Naive thymus-derived CD4-positive, alpha-beta T cell (primary cell): ENCODE measurements around the gene DICER1. TPM values are rescaled to one million over a fixed set of nuclear protein-coding genes. Genes with fewer than 3 reads are reported as not detected.

Experiments used
- ATAC-seq: fragments of 150-1000 bp; cut with Tn5 transposase; 2 replicates; pipeline ENCODE4 v1.10.0; 2021; ENCODE audit warnings: mild to moderate bottlenecking, moderate library complexity
- CTCF ChIA-PET: fragments of 350-600 bp; sonication (Branson Sonifier 250); formaldehyde crosslinking; loops from one replicate; lab custom pipeline; 2021; ENCODE audit warnings: antibody characterized with exemption; lab: Charles Lee
- POLR2A ChIA-PET: fragments of 350-600 bp; sonication (Branson Sonifier 250); formaldehyde crosslinking; loops from one replicate; lab custom pipeline; 2021; ENCODE audit warnings: antibody characterized with exemption, inconsistent platforms; lab: Charles Lee
- DNase-seq, 9 donors: peaks; one replicate each; pipeline versions ENCODE4 v3.0.0 to v3.0.0-alpha.2; 2020 to 2022; ENCODE audit warnings: mixed read lengths in 1 of 9
- H3K27ac ChIP-seq: one replicate; pipeline ENCODE4 v1.7.0; 2013; ENCODE audit warnings: mild to moderate bottlenecking, low read depth, low read length, moderate library complexity
- H3K27me3 ChIP-seq, 2 donors: one replicate each; pipeline ENCODE4 v1.7.0; 2013; ENCODE audit warnings: low read length in 2 of 2, mild to moderate bottlenecking in 2 of 2, moderate library complexity in 2 of 2; ENCODE audit not compliant: control insufficient read depth in 2 of 2, insufficient read depth in 2 of 2
- H3K36me3 ChIP-seq, 3 experiments: 1 replicate in 2 of 3; 2 replicates in 1 of 3; pipeline ENCODE4 v1.7.0; 2013; ENCODE audit warnings: low read length in 3 of 3, mild to moderate bottlenecking in 3 of 3, moderate library complexity in 1 of 3; ENCODE audit not compliant: insufficient read depth in 3 of 3, control insufficient read depth in 2 of 3
- H3K4me1 ChIP-seq, 2 donors: one replicate each; pipeline ENCODE4 v1.7.0; 2013; ENCODE audit warnings: low read length in 2 of 2, mild to moderate bottlenecking in 2 of 2, moderate library complexity in 1 of 2; ENCODE audit not compliant: control insufficient read depth in 2 of 2, insufficient read depth in 2 of 2
- H3K4me3 ChIP-seq: 2 replicates; pipeline ENCODE4 v1.7.0; 2013; ENCODE audit warnings: mild to moderate bottlenecking, low read length
- H3K9me3 ChIP-seq, 3 experiments: 1 replicate in 2 of 3; 2 replicates in 1 of 3; pipeline ENCODE4 v1.7.0; 2013; ENCODE audit warnings: low read length in 3 of 3; ENCODE audit not compliant: control insufficient read depth in 2 of 3
- H3K27ac Mint-ChIP-seq, 9 donors: one replicate each; pipeline ENCODE4 v1.8.0; 2020 to 2022; ENCODE audit warnings: mixed read lengths in 9 of 9, mild to moderate bottlenecking in 8 of 9, moderate library complexity in 5 of 9, inconsistent platforms in 2 of 9
- H3K27me3 Mint-ChIP-seq, 5 donors: one replicate each; pipeline ENCODE4 v1.8.0; 2021 to 2022; ENCODE audit warnings: mixed read lengths in 5 of 5, mild to moderate bottlenecking in 1 of 5
- H3K36me3 Mint-ChIP-seq, 5 donors: one replicate each; pipeline ENCODE4 v1.8.0; 2020 to 2022; ENCODE audit warnings: mixed read lengths in 5 of 5, mild to moderate bottlenecking in 3 of 5, inconsistent platforms in 1 of 5
- H3K4me1 Mint-ChIP-seq, 7 donors: one replicate each; pipeline ENCODE4 v1.8.0; 2020 to 2022; ENCODE audit warnings: mixed read lengths in 7 of 7, mild to moderate bottlenecking in 3 of 7, inconsistent platforms in 1 of 7
- H3K4me3 Mint-ChIP-seq, 10 donors: one replicate each; pipeline ENCODE4 v1.8.0; 2020 to 2022; ENCODE audit warnings: mild to moderate bottlenecking in 10 of 10, mixed read lengths in 10 of 10, moderate library complexity in 6 of 10, inconsistent platforms in 2 of 10
- H3K9me3 Mint-ChIP-seq, 11 donors: one replicate each; pipeline ENCODE4 v1.8.0; 2020 to 2022; ENCODE audit warnings: mixed read lengths in 11 of 11, mild to moderate bottlenecking in 4 of 11, inconsistent platforms in 1 of 11, moderate library complexity in 1 of 11
- intact Hi-C, 2 donors: fragments of 100-400 bp; cut with micrococcal nuclease; formaldehyde crosslinking; loops; one replicate each; pipeline ENCODE4 v1.15.1; 2023
- polyA plus RNA-seq, 2 donors: library from polyadenylated mRNA; unstranded; fragments of 300-500 nt; fragmentation: Illumina TruSeq; gene quantifications; one replicate each; pipeline ENCODE4 v1.2.3, GENCODE V29; 2021
- total RNA-seq, 6 experiments: library from RNA in 5 of 6; stranded (reverse) in 5 of 6; gene quantifications; 1 replicate in 5 of 6; 2 replicates in 1 of 6; pipeline ENCODE4 v1.2.3 and lab custom pipeline; 2021 to 2026

DICER1 gene
- total and polyA plus RNA-seq, 7 experiments from 2014 or later, result 11.0 to 78.2 (median 62.6) TPM

GRCh38 chr14:95193081-95193480 is 35.8 kb upstream of the DICER1 start:
- Mint-ChIP-seq H3K36me3 (peaks cover 0 to 2% (median 0%) of the 10 kb centered on the region in 5 donors), H3K27me3 (peaks cover 0 to 7% (median under 1%) of the 10 kb centered on the region in 5 donors), H3K27ac (no peak overlapping the region), H3K9me3 (peaks cover 0 to 3% (median 0%) of the 10 kb centered on the region in 11 donors), H3K4me3 (no peak overlapping the region), H3K4me1 (peaks cover 0 to 8% (median 5%) of the 10 kb centered on the region in 7 donors)
- POLR2A ChIA-PET, result interaction anchor here (0.7 kb wide), 1 partner anchor 215 kb away, joined by 4 read pairs; no protein-coding TSS in a partner anchor
- H3K9me3 ChIP-seq, result no peaks in the 10 kb centered on the region
- H3K27me3 ChIP-seq, result no peaks in the 10 kb centered on the region
- H3K27ac ChIP-seq, result no peak overlapping the region
- intact Hi-C loops, result no loop called here
- no peaks in the 10 kb centered on the region for H3K36me3 ChIP-seq
- no peaks in the 10 kb centered on the region for H3K4me1 ChIP-seq
- ATAC-seq, result no peak
- CTCF ChIA-PET, result no interaction called here
- DNase-seq, result no peak
- H3K4me3 ChIP-seq, result no peak overlapping the region

GRCh38 chr14:95192311-95192710 is 35.0 kb upstream of the DICER1 start:
- H3K4me3 Mint-ChIP-seq, result no peak overlapping the region
- peaks cover 0 to 9% (median 5%) of the 10 kb centered on the region in 7 donors for H3K4me1 Mint-ChIP-seq

GRCh38 chr14:95191445-95192199 is 34.3 kb upstream of the DICER1 start:
- Histone ChIP-seq H3K4me1 (no peaks in the 10 kb centered on the region), H3K4me3 (no peak overlapping the region), H3K9me3 (no peaks in the 10 kb centered on the region), H3K27me3 (no peaks in the 10 kb centered on the region), H3K36me3 (no peaks in the 10 kb centered on the region), H3K27ac (no peak overlapping the region)
- peak; percentile 62 for ATAC-seq
- peaks cover 0 to 6% (median 3%) of the 10 kb centered on the region in 11 donors for H3K9me3 Mint-ChIP-seq
- H3K36me3 Mint-ChIP-seq, result peaks cover 0 to 5% (median 0%) of the 10 kb centered on the region in 5 donors
- intact Hi-C loops, result no loop called here
- no peak overlapping the region for H3K27ac Mint-ChIP-seq
- peaks cover 5 to 14% (median 7%) of the 10 kb centered on the region in 5 donors for H3K27me3 Mint-ChIP-seq
- no peak overlapping the region for H3K4me3 Mint-ChIP-seq
- ChIA-PET POLR2A (no interaction called here), CTCF (no interaction called here)
- no peak for DNase-seq
- peaks cover 0 to 9% (median 4%) of the 10 kb centered on the region in 7 donors for H3K4me1 Mint-ChIP-seq

More at GRCh38 chr14:95192311-95192710, 35.0 kb upstream of the DICER1 start:
- Histone ChIP-seq H3K27ac (no peak overlapping the region), H3K4me1 (no peaks in the 10 kb centered on the region), H3K36me3 (no peaks in the 10 kb centered on the region), H3K9me3 (no peaks in the 10 kb centered on the region), H3K27me3 (no peaks in the 10 kb centered on the region), H3K4me3 (no peak overlapping the region)
- POLR2A ChIA-PET, result no interaction called here
- Mint-ChIP-seq H3K27ac (no peak overlapping the region), H3K27me3 (peaks cover 0 to 8% (median 2%) of the 10 kb centered on the region in 5 donors), H3K9me3 (peaks cover 0 to 6% (median under 1%) of the 10 kb centered on the region in 11 donors), H3K36me3 (peaks cover 0 to 5% (median 0%) of the 10 kb centered on the region in 5 donors)
- CTCF ChIA-PET, result no interaction called here
- ATAC-seq, result no peak
- DNase-seq, result no peak
- intact Hi-C loops, result no loop called here

- Mint-ChIP-seq H3K27me3 (peaks cover 7 to 20% (median 15%) of the 10 kb centered on the region in 5 donors), H3K4me3 (no peak overlapping the region), H3K9me3 (peaks cover 0 to 6% (median 3%) of the 10 kb centered on the region in 11 donors), H3K27ac (peak overlapping the region in 1 of 9 donors; percentile 22), H3K36me3 (peaks cover 0 to 5% (median 0%) of the 10 kb centered on the region in 5 donors), H3K4me1 (peaks cover 0 to 6% (median 0%) of the 10 kb centered on the region in 7 donors)
- no peak for ATAC-seq
- intact Hi-C loops, result no loop called here
- H3K27ac ChIP-seq, result no peak overlapping the region
- no peak for DNase-seq
- ChIA-PET CTCF (no interaction called here), POLR2A (no interaction called here)
- H3K36me3 ChIP-seq, result no peaks in the 10 kb centered on the region
- H3K9me3 ChIP-seq, result no peaks in the 10 kb centered on the region
- H3K27me3 ChIP-seq, result no peaks in the 10 kb centered on the region
- H3K4me3 ChIP-seq, result no peak overlapping the region
- no peaks in the 10 kb centered on the region for H3K4me1 ChIP-seq
Observed at GRCh38 chr14:95190857-95191256, 33.5 kb upstream of the DICER1 start.

- H3K4me1 Mint-ChIP-seq, result peaks cover 0 to 11% (median 0%) of the 10 kb centered on the region in 7 donors
- Histone ChIP-seq H3K9me3 (no peaks in the 10 kb centered on the region), H3K4me3 (no peak overlapping the region), H3K27me3 (no peaks in the 10 kb centered on the region), H3K27ac (no peak overlapping the region), H3K4me1 (no peaks in the 10 kb centered on the region), H3K36me3 (no peaks in the 10 kb centered on the region)
- intact Hi-C loops, result no loop called here
- peaks cover 0 to 6% (median 3%) of the 10 kb centered on the region in 11 donors for H3K9me3 Mint-ChIP-seq
- ChIA-PET POLR2A (interaction anchor here (0.9 kb wide), 1 partner anchor 29 kb away, joined by 3 read pairs; no protein-coding TSS in a partner anchor), CTCF (no interaction called here)
- no peak for DNase-seq
- peaks cover 11 to 25% (median 20%) of the 10 kb centered on the region in 5 donors for H3K27me3 Mint-ChIP-seq
- peaks cover 0 to 5% (median 0%) of the 10 kb centered on the region in 5 donors for H3K36me3 Mint-ChIP-seq
- ATAC-seq, result no peak
- no peak overlapping the region for H3K4me3 Mint-ChIP-seq
- no peak overlapping the region for H3K27ac Mint-ChIP-seq
Observed at GRCh38 chr14:95190346-95190840, 33.1 kb upstream of the DICER1 start.

GRCh38 chr14:95189367-95190132 is 32.2 kb upstream of the DICER1 start:
- Histone ChIP-seq H3K36me3 (no peaks in the 10 kb centered on the region), H3K9me3 (no peaks in the 10 kb centered on the region), H3K27ac (no peak overlapping the region), H3K4me1 (no peaks in the 10 kb centered on the region), H3K27me3 (no peaks in the 10 kb centered on the region), H3K4me3 (no peak overlapping the region)
- DNase-seq (no peak), ATAC-seq (no peak)
- CTCF ChIA-PET, result no interaction called here
- Mint-ChIP-seq H3K4me1 (peaks cover 0 to 11% (median 0%) of the 10 kb centered on the region in 7 donors), H3K9me3 (peaks cover 0 to 6% (median 3%) of the 10 kb centered on the region in 11 donors), H3K27me3 (peaks cover 18 to 30% (median 25%) of the 10 kb centered on the region in 5 donors), H3K4me3 (no peak overlapping the region), H3K27ac (no peak overlapping the region), H3K36me3 (peaks cover 0 to 5% (median 0%) of the 10 kb centered on the region in 5 donors)
- intact Hi-C loops, result no loop called here
- POLR2A ChIA-PET, result interaction anchor here (0.9 kb wide), 1 partner anchor 28 kb away, joined by 3 read pairs; no protein-coding TSS in a partner anchor
